Measurements from ENCODE around the gene KDM2A.
A peak's percentile ranks its signal among the peaks of the same experiment; 100 is the strongest.

Gene KDM2A

DNA sequence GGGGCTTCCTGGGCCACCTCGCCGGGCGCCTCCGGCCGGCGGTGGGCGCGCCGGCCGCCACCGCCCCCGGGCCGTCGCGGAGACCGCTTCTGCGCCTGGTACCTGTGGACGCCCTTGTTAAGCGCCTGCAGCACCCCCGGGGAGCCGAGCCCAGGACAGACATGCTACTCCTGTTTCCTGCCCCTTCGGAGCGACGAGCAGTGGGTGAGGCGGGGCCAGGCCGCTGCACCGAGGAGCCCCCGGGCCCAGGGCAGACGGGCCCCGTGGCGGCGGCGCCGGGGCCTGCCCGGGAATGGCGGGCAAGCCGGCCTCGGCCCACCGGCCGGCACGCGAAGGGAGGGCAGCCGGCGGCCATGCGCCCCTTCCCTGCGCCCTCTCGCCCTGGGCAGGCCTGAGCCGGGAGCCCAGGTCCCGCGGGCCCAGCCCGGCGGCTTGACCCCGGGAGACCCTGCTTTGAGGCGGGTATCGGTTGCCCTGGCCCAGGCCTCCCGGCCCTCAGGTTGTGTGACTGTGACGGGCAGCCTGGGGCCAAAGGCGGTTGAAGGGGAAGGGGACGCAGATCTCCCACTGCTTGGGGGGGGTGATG is 789 bp upstream of the KDM2A start:
- Histone ChIP-seq H3K4me3 (ENCODE audit: low read length, poor library complexity, severe bottlenecking) (peak overlapping the region; percentile 82), H3K36me3 (ENCODE audit: insufficient read depth, low read length) (no peaks in the 10 kb centered on the region), H3K27me3 (ENCODE audit: insufficient read depth, low read length, poor library complexity, severe bottlenecking) (no peaks in the 10 kb centered on the region), H4K20me1 (ENCODE audit: insufficient read depth, low read length, poor library complexity, severe bottlenecking) (peaks cover 32% of the 10 kb centered on the region), H3K9me2 (replicated peaks; ENCODE audit: low read depth, low read length) (no peaks in the 10 kb centered on the region), H3K4me1 (ENCODE audit: insufficient read depth, low read length, poor library complexity, severe bottlenecking) (peaks cover 38% of the 10 kb centered on the region), H3K9me3 (ENCODE audit: insufficient read depth, low read depth, low read length) (no peaks in the 10 kb centered on the region), H3K79me2 (ENCODE audit: insufficient read depth, low read length) (peaks cover 45% of the 10 kb centered on the region), H2AFZ (ENCODE audit: low read length) (peak overlapping the region; percentile 74; the same call in 1 of the 2 replicates), H3K9ac (ENCODE audit: low read depth, low read length, poor library complexity, severe bottlenecking) (peak overlapping the region; percentile 88), H3F3A (ENCODE audit: low read depth) (0 out of 2 replicates have a peak, but pooled peaks cover 4% of the 10 kb centered on the region), H3K4me2 (ENCODE audit: low read depth, low read length, poor library complexity, severe bottlenecking) (peak overlapping the region; percentile 64)
- no peak for TF ChIP-seq EZH2phosphoT487 (IDR thresholded peaks at IDR 0.05; ENCODE audit: borderline replicate concordance)
- TF ChIP-seq, protein P1, sequence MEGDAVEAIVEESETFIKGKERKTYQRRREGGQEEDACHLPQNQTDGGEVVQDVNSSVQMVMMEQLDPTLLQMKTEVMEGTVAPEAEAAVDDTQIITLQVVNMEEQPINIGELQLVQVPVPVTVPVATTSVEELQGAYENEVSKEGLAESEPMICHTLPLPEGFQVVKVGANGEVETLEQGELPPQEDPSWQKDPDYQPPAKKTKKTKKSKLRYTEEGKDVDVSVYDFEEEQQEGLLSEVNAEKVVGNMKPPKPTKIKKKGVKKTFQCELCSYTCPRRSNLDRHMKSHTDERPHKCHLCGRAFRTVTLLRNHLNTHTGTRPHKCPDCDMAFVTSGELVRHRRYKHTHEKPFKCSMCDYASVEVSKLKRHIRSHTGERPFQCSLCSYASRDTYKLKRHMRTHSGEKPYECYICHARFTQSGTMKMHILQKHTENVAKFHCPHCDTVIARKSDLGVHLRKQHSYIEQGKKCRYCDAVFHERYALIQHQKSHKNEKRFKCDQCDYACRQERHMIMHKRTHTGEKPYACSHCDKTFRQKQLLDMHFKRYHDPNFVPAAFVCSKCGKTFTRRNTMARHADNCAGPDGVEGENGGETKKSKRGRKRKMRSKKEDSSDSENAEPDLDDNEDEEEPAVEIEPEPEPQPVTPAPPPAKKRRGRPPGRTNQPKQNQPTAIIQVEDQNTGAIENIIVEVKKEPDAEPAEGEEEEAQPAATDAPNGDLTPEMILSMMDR (conservative IDR thresholded peaks at IDR 0.05; ENCODE audit: low read length): no peak

DNA sequence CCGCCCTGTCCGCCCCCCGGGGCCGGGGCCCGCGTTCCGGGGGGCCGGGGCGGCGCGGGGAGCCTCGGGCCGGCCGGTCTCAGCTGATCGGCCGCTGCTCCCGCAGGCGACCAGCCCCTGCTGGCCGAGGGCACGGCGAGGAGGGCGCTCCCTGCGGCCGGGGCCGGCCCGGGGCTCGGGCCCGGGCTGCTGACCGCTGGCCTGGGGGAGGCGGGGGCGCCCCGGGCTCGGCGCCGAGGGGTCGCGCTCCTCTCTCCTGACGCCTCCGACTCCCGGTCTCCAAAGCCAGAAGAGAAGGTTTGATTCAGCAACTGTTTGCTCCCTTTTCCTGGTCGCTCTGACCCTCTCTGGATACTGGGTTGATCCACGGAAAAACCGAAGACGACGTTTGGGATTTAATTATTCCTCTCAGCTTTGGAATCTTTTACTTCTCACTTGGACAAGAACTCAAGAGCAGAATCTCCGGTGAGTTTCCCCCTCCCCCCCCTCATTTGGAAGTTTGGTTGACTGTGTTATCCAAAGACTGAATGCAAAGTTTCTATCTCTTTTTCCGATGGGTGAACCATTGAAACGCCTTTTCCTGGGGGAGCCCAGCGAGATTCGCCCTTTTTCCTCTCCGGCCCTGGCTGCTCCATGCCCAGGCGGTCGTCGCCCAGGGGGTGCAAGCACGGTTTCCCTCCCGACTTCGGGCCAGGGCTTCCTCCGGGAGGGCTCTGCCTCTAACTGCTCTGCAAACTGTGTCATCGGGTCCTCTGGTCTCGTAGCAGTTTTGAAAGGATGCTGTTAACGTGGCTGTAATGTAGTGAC is 725 bp downstream of the KDM2A start:
- peaks cover 43% of the 10 kb centered on the region for H3K4me1 ChIP-seq (ENCODE audit: insufficient read depth, low read length, poor library complexity, severe bottlenecking)
- peaks cover 42% of the 10 kb centered on the region for H4K20me1 ChIP-seq (ENCODE audit: insufficient read depth, low read length, poor library complexity, severe bottlenecking)
- H3K4me3 ChIP-seq (ENCODE audit: low read length, poor library complexity, severe bottlenecking): peak overlapping the region; percentile 99
- 0 out of 2 replicates have a peak, but pooled peaks cover 4% of the 10 kb centered on the region for H3F3A ChIP-seq (ENCODE audit: low read depth)
- H2AFZ ChIP-seq (ENCODE audit: low read length): no peak overlapping the region
- H3K9me2 ChIP-seq (replicated peaks; ENCODE audit: low read depth, low read length): no peaks in the 10 kb centered on the region
- no peaks in the 10 kb centered on the region for H3K9me3 ChIP-seq (ENCODE audit: insufficient read depth, low read depth, low read length)
- H3K27me3 ChIP-seq (ENCODE audit: insufficient read depth, low read length, poor library complexity, severe bottlenecking): no peaks in the 10 kb centered on the region
- H3K36me3 ChIP-seq (ENCODE audit: insufficient read depth, low read length): no peaks in the 10 kb centered on the region
- TF ChIP-seq, protein P1 (conservative IDR thresholded peaks at IDR 0.05; ENCODE audit: low read length): no peak
- peak overlapping the region; percentile 92 for H3K4me2 ChIP-seq (ENCODE audit: low read depth, low read length, poor library complexity, severe bottlenecking)
- peak overlapping the region; percentile 94 for H3K9ac ChIP-seq (ENCODE audit: low read depth, low read length, poor library complexity, severe bottlenecking)
- peaks cover 60% of the 10 kb centered on the region for H3K79me2 ChIP-seq (ENCODE audit: insufficient read depth, low read length)

DNA sequence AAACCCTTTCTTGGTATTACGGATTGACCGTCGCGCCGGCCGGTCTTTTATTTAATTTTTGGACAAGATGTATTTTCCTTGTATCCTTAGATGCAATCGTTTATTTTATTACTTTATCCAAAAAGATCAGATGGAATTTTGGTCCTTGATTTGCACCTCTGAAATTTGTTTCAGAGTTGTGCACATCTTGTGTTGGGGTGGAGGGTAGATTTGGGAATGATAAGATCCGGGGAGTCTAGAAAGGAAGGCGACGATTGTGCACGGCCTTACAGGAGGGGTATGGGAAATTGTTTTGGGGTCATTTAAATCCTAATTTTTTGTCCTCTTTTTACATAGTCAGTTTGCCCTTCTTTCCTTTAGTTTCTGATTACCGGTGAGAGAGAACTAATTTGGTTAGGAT is 1.4 kb downstream of the KDM2A start:
- H3F3A ChIP-seq (ENCODE audit: low read depth): 0 out of 2 replicates have a peak, but pooled peaks cover 4% of the 10 kb centered on the region
- peaks cover 43% of the 10 kb centered on the region for H3K4me1 ChIP-seq (ENCODE audit: insufficient read depth, low read length, poor library complexity, severe bottlenecking)
- H3K27me3 ChIP-seq (ENCODE audit: insufficient read depth, low read length, poor library complexity, severe bottlenecking): no peaks in the 10 kb centered on the region
- TF ChIP-seq EZH2phosphoT487 (IDR thresholded peaks at IDR 0.05; ENCODE audit: borderline replicate concordance): no peak
- TF ChIP-seq, protein P1 (conservative IDR thresholded peaks at IDR 0.05; ENCODE audit: low read length): no peak
- H3K36me3 ChIP-seq (ENCODE audit: insufficient read depth, low read length): no peaks in the 10 kb centered on the region; the same call in 1 of the 2 replicates
- H3K9me3 ChIP-seq (ENCODE audit: insufficient read depth, low read depth, low read length): no peaks in the 10 kb centered on the region
- no peak overlapping the region for H2AFZ ChIP-seq (ENCODE audit: low read length)
- peak overlapping the region; percentile 94 for H3K9ac ChIP-seq (ENCODE audit: low read depth, low read length, poor library complexity, severe bottlenecking)
- peaks cover 67% of the 10 kb centered on the region for H3K79me2 ChIP-seq (ENCODE audit: insufficient read depth, low read length)
- H3K4me3 ChIP-seq (ENCODE audit: low read length, poor library complexity, severe bottlenecking): peak overlapping the region; percentile 99
- peak overlapping the region; percentile 92 for H3K4me2 ChIP-seq (ENCODE audit: low read depth, low read length, poor library complexity, severe bottlenecking)
- H4K20me1 ChIP-seq (ENCODE audit: insufficient read depth, low read length, poor library complexity, severe bottlenecking): peaks cover 48% of the 10 kb centered on the region
- no peaks in the 10 kb centered on the region for H3K9me2 ChIP-seq (replicated peaks; ENCODE audit: low read depth, low read length)
